Measurements from ENCODE around the gene OSCP1. TPM values are rescaled to one million over a fixed set of nuclear protein-coding genes. Genes with fewer than 3 reads are reported as not detected.

The OSCP1 gene
- total RNA-seq, 1 experiment from 2014 or later, result 3.2 TPM

DNA sequence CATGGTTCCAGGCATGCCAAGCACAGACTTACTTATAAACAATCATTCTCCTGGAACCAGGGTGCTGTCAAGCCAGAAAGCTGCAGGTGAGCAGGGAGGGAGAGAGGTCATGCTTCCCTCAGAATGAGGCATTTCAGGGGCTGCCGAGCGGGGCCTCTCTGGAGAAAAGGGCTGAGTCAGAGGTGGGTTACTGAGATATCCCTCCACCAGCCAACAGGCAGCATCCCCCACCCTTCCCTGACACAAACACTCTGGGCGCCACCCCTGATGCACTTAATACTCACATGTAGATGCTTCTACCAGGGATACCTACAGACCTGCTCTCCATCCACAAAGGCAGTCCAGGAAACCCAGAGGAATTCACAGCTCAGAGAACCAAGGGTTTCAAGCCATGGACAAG is 77.6 kb downstream of the OSCP1 start:
- Histone ChIP-seq H3K4ac (ENCODE audit: low read depth, low read length) (no peak overlapping the region), H3K4me2 (ENCODE audit: insufficient read depth, insufficient read length, low read length) (no peak overlapping the region), H2BK20ac (ENCODE audit: low read depth, low read length, poor library complexity, severe bottlenecking) (no peak overlapping the region), H3K23me2 (ENCODE audit: insufficient read length, low read depth, low read length, poor library complexity, severe bottlenecking) (no peaks in the 10 kb centered on the region), H4K91ac (ENCODE audit: insufficient read length, low read depth, low read length) (no peak overlapping the region), H3K18ac (ENCODE audit: insufficient read length, low read depth, low read length) (no peak overlapping the region), H3K56ac (ENCODE audit: insufficient read length, low read depth, low read length) (no peak overlapping the region), H2BK120ac (ENCODE audit: low read depth, low read length, poor library complexity, severe bottlenecking) (no peak overlapping the region), H3K79me1 (ENCODE audit: insufficient read depth, low read depth, low read length, poor library complexity, severe bottlenecking) (no peaks in the 10 kb centered on the region), H4K8ac (replicated peaks; ENCODE audit: insufficient read length, low read depth, low read length) (no peak overlapping the region), H3K27me3 (ENCODE audit: insufficient read depth, low read length) (no peaks in the 10 kb centered on the region), H2BK12ac (ENCODE audit: insufficient read length, low read depth, low read length) (no peak overlapping the region), H4K5ac (ENCODE audit: insufficient read length, low read depth, low read length) (no peak overlapping the region), H2AK5ac (ENCODE audit: insufficient read length, low read length) (no peak overlapping the region), H3K27ac (ENCODE audit: insufficient read length, low read depth, low read length) (peak overlapping the region; percentile 65), H4K20me1 (ENCODE audit: control insufficient read depth, insufficient read depth, insufficient read length) (no peaks in the 10 kb centered on the region), H3T11ph (ENCODE audit: low read length) (no peak overlapping the region), H3K4me1 (ENCODE audit: insufficient read depth, low read length) (peaks cover 12% of the 10 kb centered on the region; the same call in 1 of the 2 replicates), H3K79me2 (ENCODE audit: insufficient read depth, low read length) (peaks cover 3% of the 10 kb centered on the region; the same call in 1 of the 2 replicates), H2AFZ (ENCODE audit: low read length) (no peak overlapping the region), H3K14ac (ENCODE audit: insufficient read depth, low read length) (no peak overlapping the region), H2BK15ac (ENCODE audit: low read depth, low read length) (no peak overlapping the region), H2BK5ac (ENCODE audit: insufficient read length, low read length) (no peak overlapping the region), H3K23ac (ENCODE audit: insufficient read length, low read depth, low read length) (no peak overlapping the region), H3K9ac (ENCODE audit: extremely low read depth, insufficient read length, low read length) (no peak overlapping the region), H3K9me3 (ENCODE audit: control insufficient read depth, low read depth, low read length) (no peaks in the 10 kb centered on the region)
- Mint-ChIP-seq H3K4me1 (peaks cover 38 to 44% of the 10 kb centered on the region in 2 experiments), H3K9me3 (no peaks in the 10 kb centered on the region), H3K4me3 (peak overlapping the region in 1 of 2 experiments; percentile 44; a peak in 2 of 5 replicates), H3K36me3 (ENCODE audit: insufficient read depth in 1 of 3, low read depth in 3 of 3) (peaks cover 0 to 8% (median 0%) of the 10 kb centered on the region in 3 experiments; a peak in 3 of 7 replicates), H3K27ac (peak overlapping the region; percentile 70 to 95 (median 95); a peak in 4 of 7 replicates), H3K27me3 (ENCODE audit: low read depth) (no peaks in the 10 kb centered on the region)
- no CpG with 5 or more reads among the region's 3 CpGs for WGBS (ENCODE audit: extremely low coverage, insufficient read length, low lambda C conversion rate)
- DNase-seq, result no peak
- TF ChIP-seq, protein P1, sequence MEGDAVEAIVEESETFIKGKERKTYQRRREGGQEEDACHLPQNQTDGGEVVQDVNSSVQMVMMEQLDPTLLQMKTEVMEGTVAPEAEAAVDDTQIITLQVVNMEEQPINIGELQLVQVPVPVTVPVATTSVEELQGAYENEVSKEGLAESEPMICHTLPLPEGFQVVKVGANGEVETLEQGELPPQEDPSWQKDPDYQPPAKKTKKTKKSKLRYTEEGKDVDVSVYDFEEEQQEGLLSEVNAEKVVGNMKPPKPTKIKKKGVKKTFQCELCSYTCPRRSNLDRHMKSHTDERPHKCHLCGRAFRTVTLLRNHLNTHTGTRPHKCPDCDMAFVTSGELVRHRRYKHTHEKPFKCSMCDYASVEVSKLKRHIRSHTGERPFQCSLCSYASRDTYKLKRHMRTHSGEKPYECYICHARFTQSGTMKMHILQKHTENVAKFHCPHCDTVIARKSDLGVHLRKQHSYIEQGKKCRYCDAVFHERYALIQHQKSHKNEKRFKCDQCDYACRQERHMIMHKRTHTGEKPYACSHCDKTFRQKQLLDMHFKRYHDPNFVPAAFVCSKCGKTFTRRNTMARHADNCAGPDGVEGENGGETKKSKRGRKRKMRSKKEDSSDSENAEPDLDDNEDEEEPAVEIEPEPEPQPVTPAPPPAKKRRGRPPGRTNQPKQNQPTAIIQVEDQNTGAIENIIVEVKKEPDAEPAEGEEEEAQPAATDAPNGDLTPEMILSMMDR (conservative IDR thresholded peaks at IDR 0.05), result no peak
